ENCODE results near the gene ITGB7. TPM values are rescaled to one million over a fixed set of nuclear protein-coding genes. Genes with fewer than 3 reads are reported as not detected.
A peak's percentile ranks its signal among the peaks of the same experiment; 100 is the strongest.

Gene ITGB7
- total RNA-seq, 1 donor from 2014 or later, result 1.3 TPM

DNA sequence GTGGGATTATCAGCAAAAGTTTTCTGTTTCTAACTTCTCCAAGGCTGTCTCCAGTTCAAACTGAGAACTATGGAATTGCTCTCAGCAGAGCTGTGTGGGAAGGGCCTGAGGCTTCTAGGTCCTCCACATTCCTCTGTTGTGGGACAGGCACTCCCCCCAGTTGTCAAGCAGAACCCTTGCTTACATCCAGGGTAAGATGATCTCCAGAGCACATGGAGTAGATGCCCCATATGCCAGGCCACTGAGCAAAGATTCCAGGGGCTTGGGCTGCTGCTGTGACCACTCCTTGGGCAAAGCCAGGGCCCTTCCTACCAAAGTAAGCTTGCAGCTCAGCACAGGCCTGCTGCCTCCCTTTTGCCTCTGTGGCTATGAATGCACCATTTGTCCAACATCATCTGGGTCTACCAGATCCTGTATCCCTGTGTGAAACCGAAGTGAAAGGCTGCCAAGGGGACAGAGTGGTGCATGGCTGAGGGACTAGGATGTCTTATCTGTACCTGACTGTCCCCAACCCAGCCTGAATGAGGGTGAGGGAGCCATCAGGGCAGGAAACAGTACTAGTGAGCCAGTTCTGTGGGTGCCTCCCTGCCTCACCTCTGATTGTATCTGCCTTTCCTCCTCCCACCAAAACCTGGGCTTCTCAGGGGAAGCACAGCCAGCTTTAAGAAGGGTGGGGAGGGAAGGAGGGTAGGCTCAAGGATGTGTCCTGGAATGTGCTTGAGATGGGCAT, 47.9 kb upstream of the ITGB7 start:
- H3K36me3 Mint-ChIP-seq (ENCODE audit: low read depth, unreplicated experiment), result peaks cover 5% of the 10 kb centered on the region
- H3K4me2 ChIP-seq (ENCODE audit: low read length), result no peak overlapping the region
- H3K4me3 ChIP-seq (ENCODE audit: insufficient read depth, low read depth, low read length), result no peak overlapping the region
- H3K36me3 ChIP-seq (ENCODE audit: insufficient read depth, low read length), result peaks cover 3% of the 10 kb centered on the region
- H3K9me3 Mint-ChIP-seq (ENCODE audit: unreplicated experiment), result no peaks in the 10 kb centered on the region
- peaks cover 10% of the 10 kb centered on the region for H3K4me1 Mint-ChIP-seq (ENCODE audit: low read depth, unreplicated experiment)
- no peak for TF ChIP-seq EZH2 (IDR thresholded peaks at IDR 0.05; ENCODE audit: insufficient read depth, low read length)
- TF ChIP-seq, protein P1, sequence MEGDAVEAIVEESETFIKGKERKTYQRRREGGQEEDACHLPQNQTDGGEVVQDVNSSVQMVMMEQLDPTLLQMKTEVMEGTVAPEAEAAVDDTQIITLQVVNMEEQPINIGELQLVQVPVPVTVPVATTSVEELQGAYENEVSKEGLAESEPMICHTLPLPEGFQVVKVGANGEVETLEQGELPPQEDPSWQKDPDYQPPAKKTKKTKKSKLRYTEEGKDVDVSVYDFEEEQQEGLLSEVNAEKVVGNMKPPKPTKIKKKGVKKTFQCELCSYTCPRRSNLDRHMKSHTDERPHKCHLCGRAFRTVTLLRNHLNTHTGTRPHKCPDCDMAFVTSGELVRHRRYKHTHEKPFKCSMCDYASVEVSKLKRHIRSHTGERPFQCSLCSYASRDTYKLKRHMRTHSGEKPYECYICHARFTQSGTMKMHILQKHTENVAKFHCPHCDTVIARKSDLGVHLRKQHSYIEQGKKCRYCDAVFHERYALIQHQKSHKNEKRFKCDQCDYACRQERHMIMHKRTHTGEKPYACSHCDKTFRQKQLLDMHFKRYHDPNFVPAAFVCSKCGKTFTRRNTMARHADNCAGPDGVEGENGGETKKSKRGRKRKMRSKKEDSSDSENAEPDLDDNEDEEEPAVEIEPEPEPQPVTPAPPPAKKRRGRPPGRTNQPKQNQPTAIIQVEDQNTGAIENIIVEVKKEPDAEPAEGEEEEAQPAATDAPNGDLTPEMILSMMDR (IDR thresholded peaks at IDR 0.05; ENCODE audit: insufficient read depth, low read depth, low read length), result no peak
- no peak overlapping the region for H3K27ac Mint-ChIP-seq (ENCODE audit: unreplicated experiment)
- H3K9ac ChIP-seq (ENCODE audit: low read length), result no peak overlapping the region
- H2AFZ ChIP-seq (ENCODE audit: low read depth, low read length), result no peak overlapping the region
- no peak for DNase-seq (ENCODE audit: low read depth)
- no peaks in the 10 kb centered on the region for H3K27me3 Mint-ChIP-seq (ENCODE audit: low read depth, unreplicated experiment)
- H3K9me3 ChIP-seq (ENCODE audit: insufficient read depth, low read depth, low read length), result no peaks in the 10 kb centered on the region
- peaks cover 28% of the 10 kb centered on the region for H3K79me2 ChIP-seq (ENCODE audit: insufficient read depth, low read length)
- no peaks in the 10 kb centered on the region for H4K20me1 ChIP-seq (ENCODE audit: insufficient read depth, low read length)
- no peak for FAIRE-seq
- H3K27me3 ChIP-seq (ENCODE audit: insufficient read depth, low read length), result no peaks in the 10 kb centered on the region
- H3K4me1 ChIP-seq (ENCODE audit: insufficient read depth, low read length), result peaks cover 11% of the 10 kb centered on the region
- no peak overlapping the region for H3K27ac ChIP-seq (ENCODE audit: low read depth, low read length)
- no peak overlapping the region for H3K4me3 Mint-ChIP-seq (ENCODE audit: unreplicated experiment)

DNA sequence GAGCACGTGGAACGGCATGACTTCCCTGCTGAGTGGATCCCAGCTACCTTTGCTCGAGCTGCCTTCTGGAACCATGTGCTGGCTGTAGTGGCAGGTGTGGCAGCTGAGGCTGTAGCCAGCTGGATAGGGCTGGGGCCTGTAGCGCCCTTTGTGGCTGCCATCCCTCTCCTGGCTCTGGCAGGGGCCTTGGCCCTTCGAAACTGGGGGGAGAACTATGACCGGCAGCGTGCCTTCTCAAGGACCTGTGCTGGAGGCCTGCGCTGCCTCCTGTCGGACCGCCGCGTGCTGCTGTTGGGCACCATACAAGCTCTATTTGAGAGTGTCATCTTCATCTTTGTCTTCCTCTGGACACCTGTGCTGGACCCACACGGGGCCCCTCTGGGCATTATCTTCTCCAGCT, 46.2 kb upstream of the ITGB7 start:
- H3K9me3 ChIP-seq (ENCODE audit: insufficient read depth, low read depth, low read length), result no peaks in the 10 kb centered on the region
- no peak overlapping the region for H3K27ac Mint-ChIP-seq (ENCODE audit: unreplicated experiment)
- no peak overlapping the region for H3K27ac ChIP-seq (ENCODE audit: low read depth, low read length)
- TF ChIP-seq, protein P1 (IDR thresholded peaks at IDR 0.05; ENCODE audit: insufficient read depth, low read depth, low read length), result no peak
- TF ChIP-seq EZH2 (IDR thresholded peaks at IDR 0.05; ENCODE audit: insufficient read depth, low read length), result no peak
- peak overlapping the region; percentile 97 for H3K4me3 Mint-ChIP-seq (ENCODE audit: unreplicated experiment)
- peaks cover 10% of the 10 kb centered on the region for H3K4me1 Mint-ChIP-seq (ENCODE audit: low read depth, unreplicated experiment)
- peaks cover 11% of the 10 kb centered on the region for H3K4me1 ChIP-seq (ENCODE audit: insufficient read depth, low read length)
- peaks cover 3% of the 10 kb centered on the region for H3K36me3 ChIP-seq (ENCODE audit: insufficient read depth, low read length)
- H3K79me2 ChIP-seq (ENCODE audit: insufficient read depth, low read length), result peaks cover 28% of the 10 kb centered on the region
- no peaks in the 10 kb centered on the region for H3K9me3 Mint-ChIP-seq (ENCODE audit: unreplicated experiment)
- peaks cover 5% of the 10 kb centered on the region for H3K36me3 Mint-ChIP-seq (ENCODE audit: low read depth, unreplicated experiment)
- peak overlapping the region; percentile 99 for H3K4me2 ChIP-seq (ENCODE audit: low read length)
- H3K27me3 Mint-ChIP-seq (ENCODE audit: low read depth, unreplicated experiment), result no peaks in the 10 kb centered on the region
- no peak overlapping the region for H3K4me3 ChIP-seq (ENCODE audit: insufficient read depth, low read depth, low read length)
- FAIRE-seq (no peak), DNase-seq (ENCODE audit: low read depth) (no peak)
- H2AFZ ChIP-seq (ENCODE audit: low read depth, low read length), result no peak overlapping the region
- no peaks in the 10 kb centered on the region for H4K20me1 ChIP-seq (ENCODE audit: insufficient read depth, low read length)
- H3K27me3 ChIP-seq (ENCODE audit: insufficient read depth, low read length), result no peaks in the 10 kb centered on the region
- peak overlapping the region; percentile 90 for H3K9ac ChIP-seq (ENCODE audit: low read length)

DNA sequence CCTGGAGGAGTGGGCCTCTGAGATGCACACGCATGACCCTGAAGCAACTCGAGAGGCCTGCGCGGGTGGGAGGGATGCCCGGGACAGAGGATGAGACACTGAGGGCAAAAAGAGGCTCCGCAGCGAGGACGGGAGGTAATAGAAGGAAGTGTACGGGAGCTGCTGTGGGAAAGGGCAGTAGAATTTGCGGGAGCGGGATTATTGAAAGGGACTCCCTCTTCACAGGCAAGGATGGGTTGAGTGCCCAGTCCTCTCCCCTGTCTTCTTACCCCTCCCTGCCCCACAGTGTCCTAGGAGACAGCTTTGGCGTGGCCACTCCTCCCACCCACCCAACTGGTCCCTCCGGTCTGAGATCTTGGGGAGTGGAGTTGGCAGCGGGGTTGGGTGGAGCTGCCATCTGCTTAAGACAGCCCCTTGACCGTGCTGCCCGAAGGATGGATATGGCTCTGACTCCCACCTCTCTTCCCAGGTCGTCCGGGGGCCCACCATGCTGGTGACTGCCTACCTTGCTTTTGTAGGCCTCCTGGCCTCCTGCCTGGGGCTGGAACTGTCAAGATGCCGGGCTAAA, 45.4 kb upstream of the ITGB7 start:
- H3K27ac Mint-ChIP-seq (ENCODE audit: unreplicated experiment), result peak overlapping the region; percentile 83
- no peaks in the 10 kb centered on the region for H3K9me3 ChIP-seq (ENCODE audit: insufficient read depth, low read depth, low read length)
- H3K27ac ChIP-seq (ENCODE audit: low read depth, low read length), result peak overlapping the region; percentile 74
- no peak for DNase-seq (ENCODE audit: low read depth)
- no peaks in the 10 kb centered on the region for H3K27me3 ChIP-seq (ENCODE audit: insufficient read depth, low read length)
- peak overlapping the region; percentile 99 for H3K4me2 ChIP-seq (ENCODE audit: low read length)
- peaks cover 5% of the 10 kb centered on the region for H3K36me3 Mint-ChIP-seq (ENCODE audit: low read depth, unreplicated experiment)
- peaks cover 11% of the 10 kb centered on the region for H3K4me1 ChIP-seq (ENCODE audit: insufficient read depth, low read length)
- H3K9ac ChIP-seq (ENCODE audit: low read length), result peak overlapping the region; percentile 90
- no peaks in the 10 kb centered on the region for H4K20me1 ChIP-seq (ENCODE audit: insufficient read depth, low read length)
- peaks cover 28% of the 10 kb centered on the region for H3K79me2 ChIP-seq (ENCODE audit: insufficient read depth, low read length)
- H3K9me3 Mint-ChIP-seq (ENCODE audit: unreplicated experiment), result no peaks in the 10 kb centered on the region
- peak overlapping the region; percentile 97 for H3K4me3 Mint-ChIP-seq (ENCODE audit: unreplicated experiment)
- no peaks in the 10 kb centered on the region for H3K27me3 Mint-ChIP-seq (ENCODE audit: low read depth, unreplicated experiment)
- peak overlapping the region; percentile 87 for H3K4me3 ChIP-seq (ENCODE audit: insufficient read depth, low read depth, low read length)
- peaks cover 10% of the 10 kb centered on the region for H3K4me1 Mint-ChIP-seq (ENCODE audit: low read depth, unreplicated experiment)
- peak overlapping the region; percentile 90 for H2AFZ ChIP-seq (ENCODE audit: low read depth, low read length)
- TF ChIP-seq, protein P1 (IDR thresholded peaks at IDR 0.05; ENCODE audit: insufficient read depth, low read depth, low read length), result no peak
- no peak for TF ChIP-seq EZH2 (IDR thresholded peaks at IDR 0.05; ENCODE audit: insufficient read depth, low read length)
- peaks cover 3% of the 10 kb centered on the region for H3K36me3 ChIP-seq (ENCODE audit: insufficient read depth, low read length)
- no peak for FAIRE-seq

Measured in astrocyte (in vitro differentiated cells and primary cell).